KG1 (cell line): ENCODE results near the gene NLGN1.

Source experiments
- DNase-seq: peaks from one replicate; lab custom pipeline; 2025; lab: John Stamatoyannopoulos, UW

Gene NLGN1

GRCh38 chr3:173905381-173905780 is 507.8 kb downstream of the NLGN1 start:
- no peak for DNase-seq

- DNase-seq = no peak
Observed at GRCh38 chr3:173911446-173911845, 513.9 kb downstream of the NLGN1 start.

- no peak for DNase-seq
Observed at GRCh38 chr3:173912126-173912525, 514.6 kb downstream of the NLGN1 start.

- DNase-seq = no peak
Observed at GRCh38 chr3:173913397-173913796, 515.9 kb downstream of the NLGN1 start.

- no peak for DNase-seq
Observed at GRCh38 chr3:173913974-173914421, 516.5 kb downstream of the NLGN1 start.

DNA sequence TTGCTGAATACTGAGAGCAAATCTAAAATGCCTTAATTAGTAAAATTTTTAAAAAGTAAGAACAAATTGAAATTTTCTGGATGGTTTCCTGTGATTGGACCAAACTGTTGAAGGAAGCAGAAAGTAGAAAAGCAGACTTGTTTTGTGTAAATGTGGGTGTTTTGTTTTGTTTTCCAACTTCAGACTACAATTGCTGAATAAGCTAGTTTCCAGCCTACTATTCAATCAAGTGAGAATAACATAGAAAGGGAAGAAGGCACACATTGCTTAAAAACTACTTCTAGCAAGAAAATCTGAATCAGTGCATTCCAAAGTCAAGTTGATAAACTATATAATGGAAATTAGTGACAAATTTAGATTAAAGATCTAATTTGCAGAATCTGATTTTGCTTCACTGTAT is 519.3 kb downstream of the NLGN1 start:
- no peak for DNase-seq

DNA sequence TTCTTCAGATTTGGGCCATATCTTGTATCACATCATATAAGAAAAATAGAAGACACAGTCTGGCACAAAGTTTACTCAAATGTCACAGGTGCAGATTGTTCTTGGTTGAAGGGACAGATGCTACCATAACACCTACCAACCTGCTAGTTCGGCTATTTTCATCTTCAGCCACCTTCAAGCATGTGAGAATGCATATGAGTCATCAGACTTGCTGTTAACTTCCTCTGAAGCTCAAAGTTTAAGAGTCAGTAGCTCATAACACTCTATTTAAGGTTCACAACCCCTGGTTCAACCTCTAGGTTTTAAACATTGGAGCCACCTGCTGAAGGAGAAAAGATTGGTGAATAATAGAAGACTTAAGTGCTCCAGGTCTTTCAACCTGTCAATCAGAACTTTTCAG is 522.8 kb downstream of the NLGN1 start:
- no peak for DNase-seq

- DNase-seq = no peak
Observed at GRCh38 chr3:173921732-173922131, 524.2 kb downstream of the NLGN1 start.

DNA sequence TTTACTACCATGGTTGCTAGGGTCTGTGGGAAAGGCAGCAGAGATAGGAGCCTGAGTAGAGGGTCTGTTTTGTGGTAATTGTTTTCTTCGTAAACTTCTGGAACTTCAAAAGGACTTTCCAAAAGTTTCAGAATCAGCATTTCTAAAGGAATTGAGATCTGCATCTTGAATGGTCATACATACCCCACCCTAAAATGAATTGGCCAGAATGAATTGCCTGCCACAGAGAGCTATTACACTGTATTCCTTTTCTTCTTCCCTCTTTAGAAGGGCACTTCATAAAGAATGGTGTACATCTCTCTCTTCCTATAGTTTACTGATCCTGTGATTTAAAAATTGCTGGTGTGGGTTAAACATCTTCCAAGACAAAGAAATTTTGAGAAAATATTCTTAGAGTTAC is 525.7 kb downstream of the NLGN1 start:
- DNase-seq = no peak

DNA sequence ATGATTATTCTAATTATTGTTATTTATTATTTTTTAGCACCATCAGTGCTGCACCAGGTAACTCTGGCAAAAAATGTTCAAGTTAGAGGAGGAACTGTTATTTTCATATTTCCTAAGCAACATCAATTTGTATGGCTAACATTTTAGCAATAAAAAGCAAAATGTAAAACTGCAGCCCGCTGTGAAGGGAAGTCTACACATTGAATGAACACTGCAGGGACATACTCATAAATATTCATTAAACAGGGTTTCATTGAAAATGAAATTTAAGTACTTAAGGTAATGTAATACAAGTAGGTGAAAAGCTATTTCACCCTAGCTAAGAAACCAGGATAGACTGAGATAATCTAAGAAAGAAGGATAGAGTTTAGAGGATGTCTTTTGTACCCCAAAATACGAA is 532.7 kb downstream of the NLGN1 start:
- DNase-seq = no peak

GRCh38 chr3:173932624-173933023 is 535.1 kb downstream of the NLGN1 start:
- no peak for DNase-seq

DNA sequence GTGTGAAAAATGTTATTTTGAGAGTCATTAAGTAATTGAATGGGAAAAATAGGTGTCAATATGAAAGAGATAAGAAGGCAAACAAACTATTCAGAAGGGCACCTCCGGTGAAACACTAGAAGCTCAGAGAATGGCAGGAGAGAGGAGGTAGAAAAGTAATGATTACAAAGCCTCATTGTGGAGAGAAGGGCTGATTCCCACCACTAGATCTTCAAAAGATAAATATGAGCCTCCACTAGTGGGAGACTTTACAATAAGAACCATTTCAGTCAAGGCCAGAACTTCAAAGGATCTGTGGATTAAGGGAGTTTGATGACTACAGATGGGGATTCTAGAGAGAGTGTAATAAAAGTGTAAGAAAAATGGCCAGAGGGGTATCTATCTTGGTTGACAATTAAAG is 535.6 kb downstream of the NLGN1 start:
- no peak for DNase-seq

DNA sequence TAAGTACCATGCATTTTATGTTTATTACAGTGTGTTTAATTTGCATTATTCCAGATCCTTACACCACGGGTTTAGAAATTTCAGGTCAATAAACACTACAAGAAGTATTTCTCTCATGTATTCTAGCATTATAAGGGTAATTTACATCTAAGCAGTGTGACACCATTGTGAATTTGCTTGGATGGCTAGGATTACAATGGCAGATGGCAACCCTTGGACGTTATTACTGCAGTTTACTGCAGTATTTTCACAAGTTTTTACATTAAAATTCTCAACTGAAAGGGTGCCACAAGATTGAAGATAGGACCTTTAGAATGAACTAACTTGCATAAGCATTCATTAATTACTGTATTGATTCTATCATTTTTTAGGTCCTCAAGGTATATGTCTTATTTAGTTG is 538.8 kb downstream of the NLGN1 start:
- no peak for DNase-seq

DNA sequence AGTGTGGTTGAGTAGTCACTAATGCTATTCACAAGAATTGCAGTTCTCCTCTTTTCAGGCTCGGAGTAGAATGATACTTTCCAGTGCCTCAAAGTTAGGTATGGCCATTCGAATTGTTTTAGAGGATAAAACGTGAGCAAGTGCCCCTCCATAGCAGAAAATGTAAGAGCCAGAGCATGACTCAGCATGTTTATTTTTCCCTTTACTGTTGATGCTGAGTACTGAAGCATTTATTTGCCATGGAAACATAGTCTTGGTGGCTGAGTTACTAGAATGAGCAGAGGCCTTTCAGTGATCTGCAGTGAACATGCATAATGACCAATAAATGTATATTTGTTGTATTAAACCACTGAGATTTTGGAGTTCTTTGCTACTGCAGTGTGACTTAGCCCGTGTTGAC is 540.6 kb downstream of the NLGN1 start:
- DNase-seq = no peak

DNA sequence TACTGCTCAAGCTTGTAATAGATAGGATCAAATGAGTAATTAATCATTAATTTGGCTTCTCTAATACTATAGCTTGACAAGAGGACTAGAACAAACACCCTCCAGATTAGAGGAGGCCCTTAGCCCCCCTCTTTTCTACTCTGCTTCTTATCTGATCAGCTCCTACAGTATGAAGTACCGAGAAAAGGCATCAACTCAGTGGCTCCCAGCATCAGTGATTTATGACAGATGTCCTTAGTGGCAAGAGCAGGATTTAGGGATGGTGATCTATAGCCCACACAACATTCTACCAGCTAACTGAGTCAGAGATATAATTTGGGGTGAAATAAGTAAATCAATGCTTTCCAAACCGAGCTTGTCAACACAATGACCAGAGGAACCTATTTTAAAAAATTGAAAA is 541.1 kb downstream of the NLGN1 start:
- no peak for DNase-seq

DNA sequence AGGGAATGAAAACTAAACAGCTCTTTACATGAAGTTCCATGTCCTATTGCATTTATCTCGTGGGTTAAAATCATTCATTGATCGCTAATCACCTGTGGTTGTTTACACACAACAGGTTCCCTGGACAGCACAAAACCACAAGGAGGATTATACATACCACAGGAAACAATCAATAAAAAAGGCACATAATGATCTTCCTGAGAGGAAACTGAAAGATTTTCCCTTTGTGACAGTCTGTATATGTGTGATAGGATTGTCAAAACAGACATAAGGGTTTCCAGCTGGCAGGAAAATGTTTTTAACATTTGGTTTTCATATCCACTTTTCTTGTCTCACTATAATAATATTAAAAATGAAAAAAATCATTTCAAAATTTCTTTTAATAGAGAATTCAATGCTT is 541.8 kb downstream of the NLGN1 start:
- DNase-seq = no peak

- no peak for DNase-seq
Observed at GRCh38 chr3:173943264-173943663, 545.7 kb downstream of the NLGN1 start.

GRCh38 chr3:173945170-173945569 is 547.6 kb downstream of the NLGN1 start:
- DNase-seq = no peak

DNA sequence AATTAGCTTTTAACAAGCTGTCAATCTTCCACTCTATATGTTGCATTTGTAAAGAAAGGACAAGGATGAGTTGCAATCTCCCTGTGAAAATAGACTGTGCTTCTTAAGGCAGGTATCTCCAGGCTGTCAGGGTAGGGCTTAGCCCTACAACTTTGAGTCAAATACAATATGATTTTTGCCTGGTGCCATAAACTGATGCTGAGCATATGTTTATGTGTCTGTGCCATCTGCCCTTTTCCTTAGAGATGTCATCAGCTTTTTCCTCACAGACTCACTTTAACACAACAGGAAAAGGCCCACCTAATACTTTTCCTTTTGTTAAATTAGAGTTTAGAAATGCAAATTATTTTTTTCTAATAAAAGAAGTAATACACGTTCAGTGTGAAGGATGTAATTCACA is 548.3 kb downstream of the NLGN1 start:
- DNase-seq = no peak

DNA sequence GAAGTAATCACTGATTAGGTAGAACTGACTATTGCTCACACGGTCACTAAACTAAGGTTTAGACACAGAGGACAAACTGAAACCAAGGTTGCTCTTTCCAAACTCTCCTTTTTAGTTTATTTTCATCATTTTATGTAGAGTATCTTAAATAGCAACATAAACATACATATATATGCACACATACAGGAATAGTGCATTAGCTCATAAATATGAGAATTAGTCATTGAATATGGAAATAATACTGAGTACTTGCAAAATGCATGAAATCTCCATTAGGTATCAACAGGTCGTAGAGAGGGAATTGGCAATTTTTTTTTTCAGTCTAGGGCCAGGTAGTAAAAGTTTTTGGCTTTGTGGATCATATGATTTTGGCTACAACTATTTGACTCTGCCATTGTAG is 557.1 kb downstream of the NLGN1 start:
- DNase-seq = no peak

DNA sequence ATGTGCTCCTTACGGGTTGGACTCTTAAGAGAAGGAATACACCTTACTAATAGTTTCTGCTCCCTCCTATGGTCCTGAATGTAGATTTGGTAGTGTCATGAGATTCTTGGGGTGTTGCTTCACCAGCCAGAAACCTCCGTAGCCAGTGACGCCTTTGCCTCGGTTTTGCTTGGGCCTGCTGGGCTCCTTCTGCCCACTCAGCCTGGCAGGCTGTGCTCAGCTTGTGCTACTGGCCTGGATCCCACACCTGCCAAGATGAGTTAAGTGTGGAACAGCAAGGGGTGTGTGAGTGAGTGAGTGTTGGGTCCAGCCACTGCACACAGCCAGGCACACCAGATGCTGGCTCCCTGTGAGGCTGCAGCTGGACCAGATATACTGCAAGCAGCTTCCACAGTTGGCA is 560.1 kb downstream of the NLGN1 start:
- no peak for DNase-seq

- no peak for DNase-seq
Observed at GRCh38 chr3:173958805-173959204, 561.3 kb downstream of the NLGN1 start.

GRCh38 chr3:173970281-173970680 is 572.7 kb downstream of the NLGN1 start:
- DNase-seq = no peak

DNA sequence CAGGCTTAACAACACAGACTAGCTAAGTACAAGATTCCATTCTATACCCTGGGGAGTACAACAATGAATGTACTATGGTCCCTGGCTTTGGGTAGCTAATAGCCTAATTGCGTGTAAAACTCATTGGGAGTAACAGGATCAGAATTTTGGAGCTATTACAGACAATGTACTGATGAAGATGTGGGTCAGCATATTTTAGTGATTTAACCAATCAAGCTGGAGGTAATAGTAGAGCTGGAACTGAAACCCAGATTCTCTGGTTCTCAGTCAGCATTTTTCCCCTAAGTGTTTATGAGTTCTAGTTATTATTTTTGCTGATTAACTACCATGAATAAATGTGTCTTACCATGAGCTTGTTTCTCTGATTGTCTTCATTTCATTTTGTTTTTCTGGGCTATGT is 578.7 kb downstream of the NLGN1 start:
- DNase-seq = no peak

DNA sequence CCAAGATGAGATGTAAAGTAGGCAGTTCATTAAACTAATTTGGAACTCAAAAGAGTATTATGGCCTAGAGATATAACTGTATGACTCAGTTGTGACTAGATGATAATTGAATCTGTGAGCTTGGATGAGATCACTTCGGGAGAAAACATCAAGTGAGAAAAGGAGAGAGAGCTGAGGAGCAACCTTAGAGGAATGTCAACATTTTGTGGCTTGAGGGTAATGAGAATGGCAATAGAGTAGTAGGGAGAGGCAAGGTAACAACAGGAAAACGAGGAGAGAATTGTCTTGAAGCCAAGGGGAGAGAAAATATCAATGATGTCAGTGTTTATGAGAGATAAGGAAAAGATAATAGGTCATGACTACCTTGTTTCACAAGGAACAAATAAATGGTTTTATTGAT is 580.2 kb downstream of the NLGN1 start:
- no peak for DNase-seq
